Ectodermal cell (in vitro differentiated cells): ENCODE results near the gene EPB41L1.

Experiments
- H3K27ac ChIP-seq: 2 replicates; pipeline ENCODE4 v1.7.0; 2013; ENCODE audit warnings: mild to moderate bottlenecking, low read depth, low read length; ENCODE audit not compliant: insufficient read depth, poor library complexity, severe bottlenecking
- H3K27me3 ChIP-seq: 2 replicates; pipeline ENCODE4 v1.7.0; 2013; ENCODE audit warnings: mild to moderate bottlenecking, low read length; ENCODE audit not compliant: insufficient read depth, control insufficient read depth, poor library complexity, severe bottlenecking
- H3K36me3 ChIP-seq: one replicate; pipeline ENCODE4 v1.7.0; 2013; ENCODE audit warnings: low read length; ENCODE audit not compliant: control insufficient read depth, insufficient read depth
- H3K4me1 ChIP-seq: one replicate; pipeline ENCODE4 v1.7.0; 2013; ENCODE audit warnings: low read length; ENCODE audit not compliant: control insufficient read depth, insufficient read depth
- H3K4me3 ChIP-seq: 2 replicates; pipeline ENCODE4 v1.7.0; 2013; ENCODE audit warnings: low read depth, low read length, control low read depth; ENCODE audit not compliant: insufficient read depth
- H3K9me3 ChIP-seq: 2 replicates; pipeline ENCODE4 v1.7.0; 2013; ENCODE audit warnings: mild to moderate bottlenecking, low read length, moderate library complexity; ENCODE audit not compliant: control insufficient read depth
- WGBS, 2 experiments: methylation state at CpG; one replicate each; pipeline ENCODE4 v1.1.7; 2013; ENCODE audit warnings: missing lambda C conversion rate in 2 of 2; 5-methylcytosine and 5-hydroxymethylcytosine counted together

EPB41L1 gene

GRCh38 chr20:36170542-36171215 lies 16.1 kb downstream of the EPB41L1 start:
- H3K27me3 ChIP-seq, result no peaks in the 10 kb centered on the region
- peaks cover 25% of the 10 kb centered on the region for H3K4me1 ChIP-seq

GRCh38 chr20:36173451-36173933 lies 19.0 kb downstream of the EPB41L1 start:
- Histone ChIP-seq H3K4me1 (peaks cover 25% of the 10 kb centered on the region), H3K36me3 (no peaks in the 10 kb centered on the region), H3K27me3 (no peaks in the 10 kb centered on the region), H3K9me3 (no peaks in the 10 kb centered on the region), H3K27ac (peak overlapping the region; percentile 46), H3K4me3 (no peak overlapping the region)
- WGBS, 2 experiments, result 2 to 5% methylated on average over 11 of the region's 11 CpGs

More at GRCh38 chr20:36170542-36171215, 16.1 kb downstream of the EPB41L1 start:
- Histone ChIP-seq H3K36me3 (no peaks in the 10 kb centered on the region), H3K4me3 (no peak overlapping the region), H3K9me3 (no peaks in the 10 kb centered on the region), H3K27ac (no peak overlapping the region)
- WGBS, 2 experiments, result 77 to 83% methylated on average over 10 of the region's 10 CpGs

- Histone ChIP-seq H3K36me3 (no peaks in the 10 kb centered on the region), H3K4me3 (no peak overlapping the region), H3K27me3 (no peaks in the 10 kb centered on the region), H3K27ac (no peak overlapping the region), H3K9me3 (no peaks in the 10 kb centered on the region), H3K4me1 (peaks cover 37% of the 10 kb centered on the region)
- WGBS, 2 experiments, result 93 to 97% methylated on average over 5 of the region's 5 CpGs
Observed at GRCh38 chr20:36175016-36175415, 20.5 kb downstream of the EPB41L1 start.

GRCh38 chr20:36175475-36175995 lies 21.0 kb downstream of the EPB41L1 start:
- H3K36me3 ChIP-seq, result no peaks in the 10 kb centered on the region
- no peaks in the 10 kb centered on the region for H3K27me3 ChIP-seq
- no peak overlapping the region for H3K27ac ChIP-seq
- no peak overlapping the region for H3K4me3 ChIP-seq
- no peaks in the 10 kb centered on the region for H3K9me3 ChIP-seq
- WGBS, 2 experiments, result 94 to 96% methylated on average over 10 of the region's 10 CpGs
- peaks cover 39% of the 10 kb centered on the region for H3K4me1 ChIP-seq

GRCh38 chr20:36177716-36178115 lies 23.2 kb downstream of the EPB41L1 start:
- no peaks in the 10 kb centered on the region for H3K36me3 ChIP-seq
- H3K27ac ChIP-seq, result no peak overlapping the region
- peaks cover 24% of the 10 kb centered on the region for H3K4me1 ChIP-seq
- WGBS, 2 experiments, result 96% methylated on average over 7 of the region's 7 CpGs
- no peaks in the 10 kb centered on the region for H3K27me3 ChIP-seq
- no peak overlapping the region for H3K4me3 ChIP-seq
- no peaks in the 10 kb centered on the region for H3K9me3 ChIP-seq

- Histone ChIP-seq H3K27me3 (no peaks in the 10 kb centered on the region), H3K27ac (no peak overlapping the region), H3K4me3 (no peak overlapping the region), H3K4me1 (peaks cover 16% of the 10 kb centered on the region), H3K9me3 (no peaks in the 10 kb centered on the region), H3K36me3 (no peaks in the 10 kb centered on the region)
- WGBS, 2 experiments, result 39 to 47% methylated on average over 9 of the region's 9 CpGs
Observed at GRCh38 chr20:36179170-36179945, 24.8 kb downstream of the EPB41L1 start.

- H3K4me1 ChIP-seq, result peaks cover 16% of the 10 kb centered on the region
- H3K27me3 ChIP-seq, result no peaks in the 10 kb centered on the region
- no peaks in the 10 kb centered on the region for H3K9me3 ChIP-seq
- H3K36me3 ChIP-seq, result no peaks in the 10 kb centered on the region
- H3K4me3 ChIP-seq, result no peak overlapping the region
- H3K27ac ChIP-seq, result no peak overlapping the region
Observed at GRCh38 chr20:36180323-36180722, 25.8 kb downstream of the EPB41L1 start.

- WGBS, 2 experiments, result 94 to 95% methylated on average over 8 of the region's 8 CpGs
- no peaks in the 10 kb centered on the region for H3K27me3 ChIP-seq
- H3K36me3 ChIP-seq, result no peaks in the 10 kb centered on the region
- H3K9me3 ChIP-seq, result no peaks in the 10 kb centered on the region
- H3K4me3 ChIP-seq, result no peak overlapping the region
- no peak overlapping the region for H3K27ac ChIP-seq
- H3K4me1 ChIP-seq, result peaks cover 16% of the 10 kb centered on the region
Observed at GRCh38 chr20:36181934-36182603, 27.5 kb downstream of the EPB41L1 start.

GRCh38 chr20:36182604-36183154 lies 28.1 kb downstream of the EPB41L1 start:
- Histone ChIP-seq H3K27ac (no peak overlapping the region), H3K36me3 (no peaks in the 10 kb centered on the region), H3K9me3 (no peaks in the 10 kb centered on the region), H3K4me1 (peaks cover 16% of the 10 kb centered on the region), H3K4me3 (no peak overlapping the region), H3K27me3 (no peaks in the 10 kb centered on the region)
- 93 to 94% methylated on average over 6 of the region's 6 CpGs for WGBS, 2 experiments
